ENCODE measurements around the gene EXD1. TPM values are rescaled to one million over a fixed set of nuclear protein-coding genes. Genes with fewer than 3 reads are reported as not detected.
A peak's percentile ranks its signal among the peaks of the same experiment; 100 is the strongest.

Gene EXD1
- total and polyA plus RNA-seq, 2 of the 13 experiments (the other 11 are each of a cell fraction or from before 2014, with no cell fraction given), result not detected

DNA sequence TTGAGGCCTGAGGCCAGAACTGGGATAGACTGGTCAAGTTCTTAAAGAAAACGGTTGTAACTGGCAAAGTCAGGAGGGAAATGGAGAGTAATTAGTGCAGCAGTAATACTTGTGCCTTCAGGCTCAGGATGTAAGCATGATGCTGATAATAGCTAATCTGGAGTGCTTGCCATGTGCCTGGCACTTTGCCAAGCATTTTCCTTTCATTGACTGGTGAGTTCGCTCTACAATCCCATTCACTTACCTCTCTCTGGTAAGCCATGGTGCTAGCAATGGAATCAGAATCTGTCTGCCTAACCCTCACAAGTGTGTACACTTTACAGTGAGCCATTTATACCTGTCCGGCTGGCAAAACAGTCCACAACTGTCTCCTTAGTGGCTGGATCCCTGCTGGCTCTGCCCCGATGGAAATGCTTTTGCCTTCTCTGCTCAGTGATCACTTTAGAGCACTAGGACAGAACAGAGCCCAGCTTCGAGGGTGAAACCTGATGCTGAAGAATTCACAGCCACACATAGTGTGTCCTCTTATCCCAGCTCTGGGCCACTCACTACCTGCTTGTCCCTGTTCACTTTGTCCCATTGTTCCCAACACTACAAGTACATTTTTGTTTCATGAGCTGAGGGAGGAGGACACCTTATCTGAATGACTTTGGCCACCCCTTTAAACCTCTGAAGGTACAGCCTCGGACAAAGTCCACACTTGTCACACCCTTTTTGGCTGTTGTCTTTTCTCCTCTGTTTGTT is 10.8 kb upstream of the EXD1 start (continued):
- TF ChIP-seq ZKSCAN1 (IDR thresholded peaks at IDR 0.05; ENCODE audit: low read length) (peak; percentile 97), ZNF430 (CRISPR knock-in tag; IDR thresholded peaks at IDR 0.05) (no peak), MEIS2 (CRISPR knock-in tag; IDR thresholded peaks at IDR 0.05) (no peak), ATRX (CRISPR knock-in tag; IDR thresholded peaks at IDR 0.05; ENCODE audit: borderline replicate concordance) (no peak), SNAI1 (CRISPR knock-in tag; IDR thresholded peaks at IDR 0.05; ENCODE audit: borderline replicate concordance) (no peak), ZNF296 (CRISPR knock-in tag; conservative IDR thresholded peaks at IDR 0.05) (no peak), HMGA1 (CRISPR knock-in tag; conservative IDR thresholded peaks at IDR 0.05) (no peak), AGO2 (optimal IDR thresholded peaks at IDR 0.05; ENCODE audit: low read depth, low read length) (no peak), SRF (IDR thresholded peaks at IDR 0.05; ENCODE audit: low read depth, low read length) (no peak), HNRNPL (IDR thresholded peaks at IDR 0.05; ENCODE audit: low read depth, low read length) (no peak), ZBTB20 (CRISPR knock-in tag; IDR thresholded peaks at IDR 0.05; ENCODE audit: borderline replicate concordance, low read depth) (no peak), ZNF564 (CRISPR knock-in tag; IDR thresholded peaks at IDR 0.05) (no peak), CREM (IDR thresholded peaks at IDR 0.05) (0 out of 2 replicates have a peak, but pooled peaks have one; percentile 42), CREM (CRISPR knock-in tag; IDR thresholded peaks at IDR 0.05) (no peak), MBNL3 (CRISPR knock-in tag; conservative IDR thresholded peaks at IDR 0.05) (no peak)
- TF ChIP-seq, protein P1, sequence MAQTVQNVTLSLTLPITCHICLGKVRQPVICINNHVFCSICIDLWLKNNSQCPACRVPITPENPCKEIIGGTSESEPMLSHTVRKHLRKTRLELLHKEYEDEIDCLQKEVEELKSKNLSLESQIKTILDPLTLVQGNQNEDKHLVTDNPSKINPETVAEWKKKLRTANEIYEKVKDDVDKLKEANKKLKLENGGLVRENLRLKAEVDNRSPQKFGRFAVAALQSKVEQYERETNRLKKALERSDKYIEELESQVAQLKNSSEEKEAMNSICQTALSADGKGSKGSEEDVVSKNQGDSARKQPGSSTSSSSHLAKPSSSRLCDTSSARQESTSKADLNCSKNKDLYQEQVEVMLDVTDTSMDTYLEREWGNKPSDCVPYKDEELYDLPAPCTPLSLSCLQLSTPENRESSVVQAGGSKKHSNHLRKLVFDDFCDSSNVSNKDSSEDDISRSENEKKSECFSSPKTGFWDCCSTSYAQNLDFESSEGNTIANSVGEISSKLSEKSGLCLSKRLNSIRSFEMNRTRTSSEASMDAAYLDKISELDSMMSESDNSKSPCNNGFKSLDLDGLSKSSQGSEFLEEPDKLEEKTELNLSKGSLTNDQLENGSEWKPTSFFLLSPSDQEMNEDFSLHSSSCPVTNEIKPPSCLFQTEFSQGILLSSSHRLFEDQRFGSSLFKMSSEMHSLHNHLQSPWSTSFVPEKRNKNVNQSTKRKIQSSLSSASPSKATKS (CRISPR knock-in tag; IDR thresholded peaks at IDR 0.05), result no peak
- TF ChIP-seq, protein P2, sequence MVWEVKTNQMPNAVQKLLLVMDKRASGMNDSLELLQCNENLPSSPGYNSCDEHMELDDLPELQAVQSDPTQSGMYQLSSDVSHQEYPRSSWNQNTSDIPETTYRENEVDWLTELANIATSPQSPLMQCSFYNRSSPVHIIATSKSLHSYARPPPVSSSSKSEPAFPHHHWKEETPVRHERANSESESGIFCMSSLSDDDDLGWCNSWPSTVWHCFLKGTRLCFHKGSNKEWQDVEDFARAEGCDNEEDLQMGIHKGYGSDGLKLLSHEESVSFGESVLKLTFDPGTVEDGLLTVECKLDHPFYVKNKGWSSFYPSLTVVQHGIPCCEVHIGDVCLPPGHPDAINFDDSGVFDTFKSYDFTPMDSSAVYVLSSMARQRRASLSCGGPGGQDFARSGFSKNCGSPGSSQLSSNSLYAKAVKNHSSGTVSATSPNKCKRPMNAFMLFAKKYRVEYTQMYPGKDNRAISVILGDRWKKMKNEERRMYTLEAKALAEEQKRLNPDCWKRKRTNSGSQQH (CRISPR knock-in tag; IDR thresholded peaks at IDR 0.05; ENCODE audit: low read depth), result no peak
- TF ChIP-seq, protein P3, sequence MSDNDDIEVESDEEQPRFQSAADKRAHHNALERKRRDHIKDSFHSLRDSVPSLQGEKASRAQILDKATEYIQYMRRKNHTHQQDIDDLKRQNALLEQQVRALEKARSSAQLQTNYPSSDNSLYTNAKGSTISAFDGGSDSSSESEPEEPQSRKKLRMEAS (IDR thresholded peaks at IDR 0.05), result 0 out of 2 replicates have a peak, but pooled peaks have one; percentile 0
- TF ChIP-seq, protein P4, sequence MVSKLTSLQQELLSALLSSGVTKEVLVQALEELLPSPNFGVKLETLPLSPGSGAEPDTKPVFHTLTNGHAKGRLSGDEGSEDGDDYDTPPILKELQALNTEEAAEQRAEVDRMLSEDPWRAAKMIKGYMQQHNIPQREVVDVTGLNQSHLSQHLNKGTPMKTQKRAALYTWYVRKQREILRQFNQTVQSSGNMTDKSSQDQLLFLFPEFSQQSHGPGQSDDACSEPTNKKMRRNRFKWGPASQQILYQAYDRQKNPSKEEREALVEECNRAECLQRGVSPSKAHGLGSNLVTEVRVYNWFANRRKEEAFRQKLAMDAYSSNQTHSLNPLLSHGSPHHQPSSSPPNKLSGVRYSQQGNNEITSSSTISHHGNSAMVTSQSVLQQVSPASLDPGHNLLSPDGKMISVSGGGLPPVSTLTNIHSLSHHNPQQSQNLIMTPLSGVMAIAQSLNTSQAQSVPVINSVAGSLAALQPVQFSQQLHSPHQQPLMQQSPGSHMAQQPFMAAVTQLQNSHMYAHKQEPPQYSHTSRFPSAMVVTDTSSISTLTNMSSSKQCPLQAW (CRISPR knock-in tag; IDR thresholded peaks at IDR 0.05), result no peak
- TF ChIP-seq, protein P5, sequence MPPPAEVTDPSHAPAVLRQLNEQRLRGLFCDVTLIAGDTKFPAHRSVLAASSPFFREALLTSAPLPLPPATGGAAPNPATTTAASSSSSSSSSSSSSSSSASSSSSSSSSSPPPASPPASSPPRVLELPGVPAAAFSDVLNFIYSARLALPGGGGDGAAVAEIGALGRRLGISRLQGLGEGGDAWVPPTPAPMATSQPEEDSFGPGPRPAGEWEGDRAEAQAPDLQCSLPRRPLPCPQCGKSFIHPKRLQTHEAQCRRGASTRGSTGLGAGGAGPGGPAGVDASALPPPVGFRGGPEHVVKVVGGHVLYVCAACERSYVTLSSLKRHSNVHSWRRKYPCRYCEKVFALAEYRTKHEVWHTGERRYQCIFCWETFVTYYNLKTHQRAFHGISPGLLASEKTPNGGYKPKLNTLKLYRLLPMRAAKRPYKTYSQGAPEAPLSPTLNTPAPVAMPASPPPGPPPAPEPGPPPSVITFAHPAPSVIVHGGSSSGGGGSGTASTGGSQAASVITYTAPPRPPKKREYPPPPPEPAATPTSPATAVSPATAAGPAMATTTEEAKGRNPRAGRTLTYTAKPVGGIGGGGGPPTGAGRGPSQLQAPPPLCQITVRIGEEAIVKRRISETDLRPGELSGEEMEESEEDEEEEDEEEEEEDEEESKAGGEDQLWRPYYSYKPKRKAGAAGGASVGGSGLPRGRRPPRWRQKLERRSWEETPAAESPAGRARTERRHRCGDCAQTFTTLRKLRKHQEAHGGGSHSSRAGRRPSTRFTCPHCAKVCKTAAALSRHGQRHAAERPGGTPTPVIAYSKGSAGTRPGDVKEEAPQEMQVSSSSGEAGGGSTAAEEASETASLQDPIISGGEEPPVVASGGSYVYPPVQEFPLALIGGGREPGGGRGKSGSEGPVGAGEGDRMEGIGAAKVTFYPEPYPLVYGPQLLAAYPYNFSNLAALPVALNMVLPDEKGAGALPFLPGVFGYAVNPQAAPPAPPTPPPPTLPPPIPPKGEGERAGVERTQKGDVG (CRISPR knock-in tag; IDR thresholded peaks at IDR 0.05; ENCODE audit: borderline replicate concordance), result no peak

All from HepG2 (cell line).